DOHH2 (cell line): ENCODE data around the gene TRIP11.

Experiments used
- H3F3A ChIP-seq: fragments of 200-600 bp; sonication (generic), shearing (Covaris generic); 2 replicates; pipeline ENCODE4 v1.6.0; 2016; ENCODE audit warnings: antibody characterized with exemption, mild to moderate bottlenecking; ENCODE audit not compliant: control insufficient read depth, insufficient read depth
- H3K27ac ChIP-seq: fragments of 200-600 bp; sonication (generic); 2 replicates; pipeline ENCODE4 v1.5.1; 2014; ENCODE audit warnings: low read depth, mild to moderate bottlenecking, low read length, moderate library complexity
- H3K27me3 ChIP-seq: fragments of 200-600 bp; sonication (generic); 2 replicates; pipeline ENCODE4 v1.6.1; 2014; ENCODE audit warnings: mild to moderate bottlenecking, low read length, mixed read lengths; ENCODE audit not compliant: control insufficient read depth
- H3K36me3 ChIP-seq: fragments of 200-600 bp; sonication (generic); 2 replicates; pipeline ENCODE4 v1.6.1; 2014; ENCODE audit warnings: mild to moderate bottlenecking, low read length, moderate library complexity, mixed read lengths; ENCODE audit not compliant: control insufficient read depth
- H3K4me1 ChIP-seq: fragments of 200-600 bp; sonication (generic); 2 replicates; pipeline ENCODE4 v1.6.1; 2014; ENCODE audit warnings: mild to moderate bottlenecking, low read length, mixed read lengths; ENCODE audit not compliant: control insufficient read depth
- H3K4me2 ChIP-seq: fragments of 200-600 bp; sonication (generic); 2 replicates; pipeline ENCODE4 v1.6.0; 2014; ENCODE audit warnings: mild to moderate bottlenecking, low read length, moderate library complexity
- H3K4me3 ChIP-seq: fragments of 200-600 bp; sonication (generic); 2 replicates; pipeline ENCODE4 v1.5.1; 2014; ENCODE audit warnings: mild to moderate bottlenecking, low read length, mixed read lengths
- H3K79me2 ChIP-seq: fragments of 200-600 bp; sonication (generic); 2 replicates; pipeline ENCODE4 v1.6.1; 2014; ENCODE audit warnings: mild to moderate bottlenecking, low read length, mixed read lengths; ENCODE audit not compliant: control insufficient read depth
- H3K9me2 ChIP-seq: fragments of 200-600 bp; sonication (generic); replicated peaks from 2 replicates; pipeline ENCODE4 v1.6.1; 2014; ENCODE audit warnings: mild to moderate bottlenecking, low read length, mixed read lengths; ENCODE audit not compliant: control insufficient read depth
- H3K9me3 ChIP-seq: fragments of 200-600 bp; sonication (generic); 2 replicates; pipeline ENCODE4 v1.6.1; 2014; ENCODE audit warnings: antibody characterized with exemption, low read length, mixed read lengths; ENCODE audit not compliant: control insufficient read depth, insufficient read depth
- H4K20me1 ChIP-seq: fragments of 200-600 bp; sonication (generic); 2 replicates; pipeline ENCODE4 v1.6.0; 2014; ENCODE audit warnings: low read depth, mild to moderate bottlenecking, antibody characterized with exemption, low read length, moderate library complexity; ENCODE audit not compliant: control insufficient read depth, insufficient read depth
- CTCF ChIP-seq: fragments of 200-600 bp; sonication (generic); IDR thresholded peaks from one replicate; pipeline ENCODE4 v1.5.1; 2014; ENCODE audit warnings: antibody characterized with exemption, mild to moderate bottlenecking, low read depth, low read length; ENCODE audit not compliant: poor library complexity, severe bottlenecking
- EZH2phosphoT487 ChIP-seq: fragments of 200-600 bp; sonication (generic); IDR thresholded peaks from 2 replicates; pipeline ENCODE4 v1.6.1; 2017; ENCODE audit warnings: borderline replicate concordance, mild to moderate bottlenecking, antibody characterized with exemption, low read length, moderate library complexity, mixed read lengths

TRIP11 gene

GRCh38 chr14:91953170-91953985 lies 86.5 kb downstream of the TRIP11 start:
- no peaks in the 10 kb centered on the region for H4K20me1 ChIP-seq
- no peak overlapping the region for H3K27ac ChIP-seq
- no peaks in the 10 kb centered on the region for H3K79me2 ChIP-seq
- H3K4me1 ChIP-seq, result no peaks in the 10 kb centered on the region
- H3K36me3 ChIP-seq, result no peaks in the 10 kb centered on the region
- no peak overlapping the region for H3K4me2 ChIP-seq
- TF ChIP-seq CTCF, result no peak
- TF ChIP-seq EZH2phosphoT487, result no peak
- no peaks in the 10 kb centered on the region for H3F3A ChIP-seq
- no peaks in the 10 kb centered on the region for H3K9me2 ChIP-seq
- no peaks in the 10 kb centered on the region for H3K9me3 ChIP-seq
- H3K27me3 ChIP-seq, result 0 out of 2 replicates have a peak, but pooled peaks cover 3% of the 10 kb centered on the region
- no peak overlapping the region for H3K4me3 ChIP-seq

- TF ChIP-seq CTCF (no peak), EZH2phosphoT487 (no peak)
- H4K20me1 ChIP-seq, result no peaks in the 10 kb centered on the region
- H3K36me3 ChIP-seq, result no peaks in the 10 kb centered on the region
- H3K9me3 ChIP-seq, result no peaks in the 10 kb centered on the region
- no peaks in the 10 kb centered on the region for H3K4me1 ChIP-seq
- H3K27me3 ChIP-seq, result peaks cover 4% of the 10 kb centered on the region; the same call in 1 of the 2 replicates
- H3K79me2 ChIP-seq, result no peaks in the 10 kb centered on the region
- H3K9me2 ChIP-seq, result no peaks in the 10 kb centered on the region
- no peak within 1 kb of the TSS for H3K4me2 ChIP-seq
- no peak within 1 kb of the TSS for H3K4me3 ChIP-seq
- no peak within 1 kb of the TSS for H3K27ac ChIP-seq
- no peaks in the 10 kb centered on the region for H3F3A ChIP-seq
These were observed 92.2 kb downstream of the TRIP11 start, which contains the start of gene FBLN5 for GRCh38 chr14:91947475-91948184. Gene FBLN5 (minus strand): TSS chr14:91947694. CDS start chr14:91947229, 465 bp downstream.

- no peak for TF ChIP-seq CTCF
- no peak for TF ChIP-seq EZH2phosphoT487
- Histone ChIP-seq H3F3A (no peaks in the 10 kb centered on the region), H3K4me1 (no peaks in the 10 kb centered on the region), H3K27me3 (peaks cover 4% of the 10 kb centered on the region; the same call in 1 of the 2 replicates), H3K9me3 (no peaks in the 10 kb centered on the region), H3K27ac (no peak overlapping the region), H4K20me1 (no peaks in the 10 kb centered on the region), H3K9me2 (no peaks in the 10 kb centered on the region), H3K79me2 (no peaks in the 10 kb centered on the region), H3K36me3 (no peaks in the 10 kb centered on the region), H3K4me2 (no peak overlapping the region), H3K4me3 (no peak overlapping the region)
These were observed 93.0 kb downstream of the TRIP11 start for GRCh38 chr14:91946622-91947474.
